K562 (cell line): Measurements from ENCODE around the gene TMEM252. TPM values are rescaled to one million over a fixed set of nuclear protein-coding genes. Genes with fewer than 3 reads are reported as not detected.

Experiments used
- ATAC-seq: fragments of 200-7000 bp; cut with Tn5 transposase; 3 replicates; pipeline ENCODE4 v1.9.1; 2020; ENCODE audit warnings: moderate library complexity
- BruUV-seq: library from RNA; stranded (reverse); fragments of 400-500 nt; replicated peaks from 2 replicates; lab custom pipeline; 2021; lab: Mats Ljungman, UMichigan
- CTCF ChIA-PET: fragments of 300-600 bp; formaldehyde crosslinking; extraction: SDS; loops from one replicate; lab custom pipeline; 2021; ENCODE audit warnings: low intra/inter-chr PET ratio; lab: Yijun Ruan, JAX
- POLR2A ChIA-PET: fragments of 300-600, 350-650 bp; sonication (Branson Sonifier 250); formaldehyde crosslinking; extraction: SDS; loops from one replicate; lab custom pipeline; 2021; ENCODE audit warnings: antibody characterized with exemption, inconsistent platforms; lab: Yijun Ruan, JAX
- DNase-seq, 4 experiments: peaks; one replicate each; pipeline versions ENCODE4 v3.0.0 to v3.0.0-alpha.2; 2011 to 2018; ENCODE audit warnings: low spot score in 3 of 4, mixed read lengths in 3 of 4; ENCODE audit errors: extremely low read depth in 1 of 4
- FAIRE-seq: peaks from 2 replicates; lab custom pipeline; 2011; peaks lifted over from hg19 to GRCh38; lab: Jason Lieb, UNC
- H2AFZ ChIP-seq: 2 replicates; pipeline ENCODE4 v1.6.0; 2011; ENCODE audit warnings: low read depth, low read length, control low read depth, inconsistent platforms
- H3K27ac ChIP-seq: fragments of 200-600 bp; 3 replicates; pipeline ENCODE4 v1.8.0; 2011; ENCODE audit warnings: low read depth, mild to moderate bottlenecking, control low read depth, inconsistent platforms, low read length, moderate library complexity, mixed read lengths; ENCODE audit errors: extremely low read depth
- H3K27me3 ChIP-seq, 2 experiments: fragments of 300-600 bp in 1 of 2; 2 replicates in 1 of 2; 3 replicates in 1 of 2; pipeline versions ENCODE4 v1.6.0 to v1.8.0; 2011; ENCODE audit warnings: inconsistent platforms in 2 of 2, low read length in 2 of 2, mild to moderate bottlenecking in 1 of 2, mixed read lengths in 1 of 2, moderate library complexity in 1 of 2; ENCODE audit not compliant: control insufficient read depth in 2 of 2, insufficient read depth in 2 of 2
- H3K36me3 ChIP-seq: fragments of 300-600 bp; 3 replicates; pipeline ENCODE4 v1.8.0; 2011; ENCODE audit warnings: mild to moderate bottlenecking, low read length, inconsistent platforms; ENCODE audit not compliant: control insufficient read depth, insufficient read depth
- H3K4me1 ChIP-seq, 2 experiments: fragments of 200-600 bp in 1 of 2; replicated peaks in 1 of 2; 2 replicates in 1 of 2; 3 replicates in 1 of 2; pipeline versions ENCODE4 v1.5.1 to v1.8.0; 2011; ENCODE audit warnings: inconsistent platforms in 2 of 2, low read length in 2 of 2, mild to moderate bottlenecking in 1 of 2, mixed read lengths in 1 of 2, moderate library complexity in 1 of 2; ENCODE audit not compliant: control insufficient read depth in 2 of 2, insufficient read depth in 2 of 2
- H3K4me2 ChIP-seq: 2 replicates; pipeline ENCODE4 v1.6.1; 2011; ENCODE audit warnings: low read length, control low read depth, inconsistent platforms, mixed read lengths; ENCODE audit not compliant: insufficient read depth
- H3K4me3 ChIP-seq: fragments of 200-600 bp; sonication (generic), shearing (Covaris generic); 2 replicates; pipeline ENCODE4 v1.5.1; 2016; ENCODE audit warnings: control low read depth, inconsistent platforms
- H3K79me2 ChIP-seq: fragments of 200-600 bp; 3 replicates; pipeline ENCODE4 v1.8.0; 2011; ENCODE audit warnings: low read length, inconsistent platforms; ENCODE audit not compliant: control insufficient read depth, insufficient read depth
- H3K9ac ChIP-seq, 2 experiments: 2 replicates each; pipeline versions ENCODE4 v1.6.0 to v1.6.1; 2011; ENCODE audit warnings: low read depth in 2 of 2, low read length in 2 of 2, control low read depth in 1 of 2, inconsistent platforms in 1 of 2, mild to moderate bottlenecking in 1 of 2, mixed read lengths in 1 of 2; ENCODE audit not compliant: insufficient read depth in 1 of 2
- H3K9me1 ChIP-seq: one replicate; pipeline ENCODE4 v1.6.0; 2011; ENCODE audit warnings: inconsistent platforms, mild to moderate bottlenecking, low read length, moderate library complexity; ENCODE audit not compliant: control insufficient read depth, insufficient read depth
- H3K9me3 ChIP-seq: replicated peaks from 2 replicates; pipeline ENCODE4 v1.5.1; 2011; ENCODE audit warnings: low read depth, low read length, inconsistent platforms; ENCODE audit not compliant: control insufficient read depth, insufficient read depth
- H4K20me1 ChIP-seq: replicated peaks from 2 replicates; pipeline ENCODE4 v1.6.1; 2011; ENCODE audit warnings: low read length, inconsistent platforms, mixed read lengths; ENCODE audit not compliant: control insufficient read depth, insufficient read depth
- KAT2B ChIP-seq: IDR thresholded peaks from one replicate; pipeline ENCODE4 v1.6.1; 2012; ENCODE audit warnings: low read depth, mild to moderate bottlenecking, control low read depth, inconsistent platforms, low read length, moderate library complexity
- ZBTB33 ChIP-seq: sonication (generic); formaldehyde crosslinking; IDR thresholded peaks from 2 replicates; pipeline ENCODE4 v1.8.1; 2023; ENCODE audit warnings: mild to moderate bottlenecking, missing genetic modification reagents
- whole genome bisulfite sequencing: fragments of 100-300 bp; shearing (Covaris generic); methylation state at CpG from one replicate; pipeline ENCODE4 v1.1.6; 2016; ENCODE audit warnings: low coverage, mixed read lengths; ENCODE audit not compliant: insufficient coverage; ENCODE audit errors: missing lambda C conversion rate; 5-methylcytosine and 5-hydroxymethylcytosine counted together
- in situ Hi-C: fragments of 300-500 bp; cut with MboI; formaldehyde crosslinking; loops from 4 replicates; pipeline ENCODE4 v1.15.0; 2018; ENCODE audit warnings: inconsistent platforms, mixed read lengths
- intact Hi-C: fragments of 100-400 bp; cut with micrococcal nuclease; formaldehyde crosslinking; loops from 2 replicates; pipeline ENCODE4 v1.14.2; 2022
- polyA plus RNA-seq, 8 experiments: library from polyadenylated mRNA; depleted of rRNA in 4 of 8; stranded (reverse) in 5 of 8; unstranded in 3 of 8; fragments of >200 nt; fragmentation: Nextera tagmentation in 2 of 8; fragmentation: Illumina TruSeq in 1 of 8; extraction: Ambion mirVana in 2 of 8; extraction: Trizol in 1 of 8; gene quantifications; 2 replicates each; pipeline versions ENCODE4 v1.2.1 to v1.2.3, GENCODE V29; 2011 to 2014; ENCODE audit warnings: inconsistent platforms in 1 of 8, missing spikeins in 1 of 8
- total RNA-seq, 7 experiments: library from RNA; depleted of rRNA in 6 of 7; stranded (reverse); fragments of >200 nt in 6 of 7; fragmentation: Illumina TruSeq in 2 of 7; extraction: Trizol in 2 of 7; gene quantifications; 2 replicates each; pipeline versions ENCODE4 v1.2.1 to v1.2.3, GENCODE V29; 2011 to 2021; ENCODE audit warnings: low replicate concordance in 1 of 7

The TMEM252 gene
- total and polyA plus RNA-seq, 9 of the 15 experiments (the other 6 are each of a cell fraction or from before 2014, with no cell fraction given) = not detected

DNA sequence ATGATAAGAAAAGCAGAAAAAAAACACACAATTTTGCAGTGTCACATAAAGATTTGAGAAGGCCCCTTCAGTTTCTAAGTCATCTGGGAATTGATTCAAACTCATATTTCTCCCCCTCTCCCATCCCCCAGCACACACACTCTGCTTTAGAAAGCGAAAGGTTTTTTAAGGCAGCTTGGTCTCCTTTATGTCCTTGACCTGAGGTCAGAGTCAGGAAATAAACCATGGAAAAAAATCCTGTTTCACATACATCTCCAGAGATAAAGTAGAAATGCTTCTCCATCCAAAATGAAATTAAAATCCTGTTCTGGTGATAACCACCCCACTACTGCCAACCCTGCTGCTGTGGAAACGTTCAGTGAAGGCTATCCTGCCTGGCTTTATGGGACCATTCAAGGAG lies 52.6 kb downstream of the TMEM252 start:
- Histone ChIP-seq H3K27me3 (no peaks in the 10 kb centered on the region; a peak in 1 of 5 replicates), H3K9me1 (no peaks in the 10 kb centered on the region), H4K20me1 (no peaks in the 10 kb centered on the region), H3K4me2 (no peak overlapping the region), H3K27ac (no peak overlapping the region), H3K4me1 (no peaks in the 10 kb centered on the region), H3K9ac (no peak overlapping the region), H3K9me3 (no peaks in the 10 kb centered on the region), H3K36me3 (no peaks in the 10 kb centered on the region), H3K79me2 (no peaks in the 10 kb centered on the region), H2AFZ (no peak overlapping the region), H3K4me3 (no peak overlapping the region)
- TF ChIP-seq KAT2B (no peak), ZBTB33 (CRISPR knock-in tag) (no peak)
- DNase-seq = no peak
- no peak for ATAC-seq
- ChIA-PET POLR2A (no interaction called here), CTCF (no interaction called here)
- intact Hi-C loops (no loop called here), in situ Hi-C loops (no loop called here)
- no TSS peak for BruUV-seq
- no peak for FAIRE-seq
- WGBS = 0% methylated on average over 2 of the region's 2 CpGs

Other genes with a start within 250 kb of the TMEM252 start
- 0.08 TPM in 1 of 2 replicates, not detected in the other for gene FOXD4L3, start 238.0 kb downstream of the TMEM252 start, total RNA-seq (2014; rRNA removed)
- gene FOXD4L3, start 238.0 kb downstream of the TMEM252 start, total RNA-seq (2014; rRNA removed; fragmentation: Illumina TruSeq; extraction: Trizol) = not detected in 2 replicates
- gene FOXD4L3, start 238.0 kb downstream of the TMEM252 start, total RNA-seq (2015; rRNA removed; fragmentation: Illumina TruSeq; extraction: Trizol) = 0.11 TPM in 1 of 2 replicates, not detected in the other
- gene FOXD4L3, start 238.0 kb downstream of the TMEM252 start, total RNA-seq (2021) = not detected in 2 replicates
- gene FOXD4L3, start 238.0 kb downstream of the TMEM252 start, polyA plus RNA-seq (2011; rRNA removed) = not detected in 2 replicates
- gene FOXD4L3, start 238.0 kb downstream of the TMEM252 start, polyA plus RNA-seq (2014; fragmentation: Illumina TruSeq; extraction: Trizol) = not detected in 2 replicates
- gene FOXD4L3, start 238.0 kb downstream of the TMEM252 start, polyA plus RNA-seq (2014; fragmentation: Nextera tagmentation; extraction: Ambion mirVana) = not detected
- not detected in 2 replicates for gene FOXD4L3, start 238.0 kb downstream of the TMEM252 start, polyA plus RNA-seq (2014; rRNA removed)
- 0.33 TPM in 1 of 2 replicates, not detected in the other for gene PGM5, start 184.3 kb downstream of the TMEM252 start, total RNA-seq (2014; rRNA removed)
- gene PGM5, start 184.3 kb downstream of the TMEM252 start, total RNA-seq (2014; rRNA removed; fragmentation: Illumina TruSeq; extraction: Trizol) = 0.15 and 0.16 TPM in 2 replicates
- gene PGM5, start 184.3 kb downstream of the TMEM252 start, total RNA-seq (2015; rRNA removed; fragmentation: Illumina TruSeq; extraction: Trizol) = 0.15 and 0.22 TPM in 2 replicates
- gene PGM5, start 184.3 kb downstream of the TMEM252 start, total RNA-seq (2021) = 0.24 and 0.45 TPM in 2 replicates
- 0.04 and 0.20 TPM in 2 replicates for gene PGM5, start 184.3 kb downstream of the TMEM252 start, polyA plus RNA-seq (2011; rRNA removed)
- gene PGM5, start 184.3 kb downstream of the TMEM252 start, polyA plus RNA-seq (2014; fragmentation: Illumina TruSeq; extraction: Trizol) = 0.08 and 0.16 TPM in 2 replicates
- under 1 TPM; 0.07 to 0.14 TPM for gene PGM5, start 184.3 kb downstream of the TMEM252 start, polyA plus RNA-seq (2014; fragmentation: Nextera tagmentation; extraction: Ambion mirVana)
- 0.03 and 0.23 TPM in 2 replicates for gene PGM5, start 184.3 kb downstream of the TMEM252 start, polyA plus RNA-seq (2014; rRNA removed)
- 3.8 and 3.9 TPM in 2 replicates for gene PIP5K1B, start 164.4 kb upstream of the TMEM252 start, total RNA-seq (2014; rRNA removed)
- 7.4 and 8.8 TPM in 2 replicates for gene PIP5K1B, start 164.4 kb upstream of the TMEM252 start, total RNA-seq (2014; rRNA removed; fragmentation: Illumina TruSeq; extraction: Trizol)
- gene PIP5K1B, start 164.4 kb upstream of the TMEM252 start, total RNA-seq (2015; rRNA removed; fragmentation: Illumina TruSeq; extraction: Trizol) = 7.4 and 7.5 TPM in 2 replicates
- 9.6 and 10.4 TPM in 2 replicates for gene PIP5K1B, start 164.4 kb upstream of the TMEM252 start, total RNA-seq (2021)
- gene PIP5K1B, start 164.4 kb upstream of the TMEM252 start, polyA plus RNA-seq (2011; rRNA removed) = 6.5 and 7.8 TPM in 2 replicates
- gene PIP5K1B, start 164.4 kb upstream of the TMEM252 start, polyA plus RNA-seq (2014; fragmentation: Illumina TruSeq; extraction: Trizol) = 10.6 and 12.9 TPM in 2 replicates
- gene PIP5K1B, start 164.4 kb upstream of the TMEM252 start, polyA plus RNA-seq (2014; fragmentation: Nextera tagmentation; extraction: Ambion mirVana) = 1 to 10 TPM; 3.1 to 6.3 TPM
- gene PIP5K1B, start 164.4 kb upstream of the TMEM252 start, polyA plus RNA-seq (2014; rRNA removed) = 4.9 and 5.0 TPM in 2 replicates